COLO829 (cell line): ENCODE data around the gene MANF.
"Not testable (repeated sequence)": the region's sequence is repeated elsewhere in the genome, so short reads cannot be mapped to it uniquely, and the experiment has no call there.

ENCODE experiments used
- DNase-seq: peaks from one replicate; pipeline ENCODE4 v3.0.0; 2012; ENCODE audit warnings: low spot score

The MANF gene

DNA sequence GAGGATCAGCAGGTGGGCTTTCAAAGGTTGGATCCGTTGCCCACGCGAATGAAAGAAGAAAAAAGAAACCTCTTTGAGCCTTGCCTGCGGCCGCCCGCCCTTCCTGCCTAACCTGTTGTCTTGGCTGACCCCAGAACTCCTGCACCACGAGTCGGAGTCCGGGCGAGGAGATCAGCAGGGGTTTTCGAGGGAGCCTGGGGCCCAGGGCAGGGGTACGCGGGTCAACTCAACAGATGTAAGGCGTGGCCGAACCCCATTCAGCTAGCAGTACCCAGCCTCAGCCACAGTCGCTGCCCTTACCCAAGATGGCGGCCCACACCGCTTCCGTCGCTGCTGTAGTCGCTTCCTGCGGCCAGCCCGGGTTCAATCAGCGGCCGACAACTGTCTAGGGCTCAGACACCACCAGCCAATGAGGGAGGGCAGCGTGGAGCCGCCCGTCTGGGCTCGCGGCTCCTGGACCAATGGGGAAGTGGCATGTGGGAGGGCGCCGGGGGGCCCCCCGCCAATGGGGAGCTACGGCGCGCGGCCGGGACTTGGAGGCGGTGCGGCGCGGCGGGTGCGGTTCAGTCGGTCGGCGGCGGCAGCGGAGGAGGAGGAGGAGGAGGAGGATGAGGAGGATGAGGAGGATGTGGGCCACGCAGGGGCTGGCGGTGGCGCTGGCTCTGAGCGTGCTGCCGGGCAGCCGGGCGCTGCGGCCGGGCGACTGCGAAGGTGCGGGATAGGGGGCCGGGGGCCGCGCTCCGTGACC, at the start of gene MANF:
Gene MANF (plus strand): TSS at position 566 of the 748 bp plus-strand sequence. CDS start 52 bp downstream, at position 618.
- DNase-seq = peak; percentile 100

DNA sequence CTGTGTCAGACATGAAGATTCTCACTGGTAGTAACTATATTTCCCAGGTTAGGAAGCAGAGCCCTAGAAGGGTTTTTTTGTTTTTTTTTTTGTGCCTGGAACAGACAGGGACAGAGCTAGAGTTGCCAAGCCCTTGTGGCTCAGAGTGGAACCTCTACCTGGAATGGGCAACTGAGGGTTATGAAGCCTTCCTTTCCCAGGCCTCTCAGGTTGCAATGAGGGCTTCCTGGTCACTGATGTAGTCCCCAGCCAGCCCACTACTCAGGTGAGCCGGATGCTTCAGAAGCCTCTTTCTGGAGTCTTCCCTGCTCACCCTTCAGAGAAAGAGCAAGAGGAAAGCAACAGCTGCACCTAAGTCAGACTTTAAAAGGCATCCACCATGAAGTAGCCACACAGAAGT, 48.8 kb upstream of the MANF start:
- DNase-seq = no peak

DNA sequence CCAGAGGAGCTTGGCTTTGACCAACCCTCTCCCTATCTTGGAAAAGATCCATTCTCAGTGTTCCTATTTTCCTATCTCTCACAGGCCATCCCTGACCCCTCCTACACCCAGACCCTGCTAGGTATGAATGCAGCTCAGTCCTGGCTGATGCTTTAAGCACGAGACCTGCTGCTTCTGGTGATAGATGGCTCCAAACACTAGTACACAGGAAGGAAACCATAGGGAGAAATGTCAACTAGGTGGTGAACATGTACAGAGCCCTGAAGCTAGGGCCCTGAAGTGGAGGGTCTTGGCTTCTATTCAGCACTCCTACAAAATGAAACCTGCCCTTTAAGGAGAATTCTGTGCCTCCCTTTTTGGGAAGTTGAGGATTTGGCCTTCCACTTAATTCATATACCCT, 47.4 kb upstream of the MANF start:
- DNase-seq = no peak

DNA sequence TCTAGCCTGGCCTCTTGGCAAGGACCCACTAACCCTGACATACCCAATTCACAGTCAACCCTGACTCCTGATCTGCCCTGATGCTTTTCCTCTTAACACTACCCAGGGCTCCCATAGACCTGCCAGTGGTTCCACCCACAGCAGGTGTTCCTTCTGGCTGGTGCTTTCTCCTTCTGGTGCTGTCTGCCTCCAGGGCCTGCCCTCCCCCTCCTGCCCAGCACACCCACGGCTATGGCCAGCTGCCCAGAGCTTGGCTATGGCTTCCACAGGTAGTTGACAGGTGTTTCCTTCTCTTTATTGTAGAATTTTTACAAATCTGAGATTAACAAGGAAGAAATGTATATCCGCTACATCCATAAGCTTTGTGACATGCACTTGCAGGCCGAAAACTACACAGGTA, 46.5 kb upstream of the MANF start:
- no peak for DNase-seq

DNA sequence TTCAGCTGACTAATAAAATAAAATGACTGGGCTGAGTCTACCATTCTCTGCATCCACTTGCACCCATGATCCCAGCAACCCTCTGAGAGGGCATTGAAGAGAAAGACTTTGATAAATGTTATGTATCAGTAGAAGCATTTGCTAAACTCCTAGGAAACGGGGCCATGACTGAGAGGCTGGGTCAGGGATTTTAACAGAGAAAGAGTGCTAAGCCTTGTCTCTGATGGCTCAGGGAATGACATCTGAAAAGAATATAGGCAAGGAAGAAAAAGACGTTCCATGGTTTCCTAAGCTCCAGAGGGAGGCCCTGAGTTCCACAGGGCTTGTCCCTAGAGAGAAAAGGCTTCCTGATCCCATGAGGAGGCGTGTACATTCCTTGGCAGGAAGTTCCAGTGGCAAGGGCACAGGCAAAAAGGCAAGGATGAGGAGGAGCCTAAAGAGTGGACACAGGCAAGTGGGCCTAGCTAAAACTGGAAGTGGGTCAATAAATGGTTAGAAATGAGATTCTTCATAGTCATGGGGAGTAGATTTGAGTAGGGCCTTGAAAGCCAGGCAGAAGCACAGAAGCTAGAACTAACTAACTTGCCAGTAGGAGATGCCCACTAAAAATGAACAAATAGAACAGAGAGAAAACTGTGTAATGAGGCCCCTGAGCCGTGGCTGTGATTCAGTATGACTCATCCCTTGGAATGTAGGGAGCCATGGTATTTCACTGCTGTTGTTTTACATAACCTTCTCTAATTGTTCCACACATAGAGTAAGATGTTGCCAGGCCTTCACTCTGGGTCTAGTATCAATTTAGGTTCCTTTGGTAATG, 44.9 kb upstream of the MANF start:
- peak; percentile 98 for DNase-seq

DNA sequence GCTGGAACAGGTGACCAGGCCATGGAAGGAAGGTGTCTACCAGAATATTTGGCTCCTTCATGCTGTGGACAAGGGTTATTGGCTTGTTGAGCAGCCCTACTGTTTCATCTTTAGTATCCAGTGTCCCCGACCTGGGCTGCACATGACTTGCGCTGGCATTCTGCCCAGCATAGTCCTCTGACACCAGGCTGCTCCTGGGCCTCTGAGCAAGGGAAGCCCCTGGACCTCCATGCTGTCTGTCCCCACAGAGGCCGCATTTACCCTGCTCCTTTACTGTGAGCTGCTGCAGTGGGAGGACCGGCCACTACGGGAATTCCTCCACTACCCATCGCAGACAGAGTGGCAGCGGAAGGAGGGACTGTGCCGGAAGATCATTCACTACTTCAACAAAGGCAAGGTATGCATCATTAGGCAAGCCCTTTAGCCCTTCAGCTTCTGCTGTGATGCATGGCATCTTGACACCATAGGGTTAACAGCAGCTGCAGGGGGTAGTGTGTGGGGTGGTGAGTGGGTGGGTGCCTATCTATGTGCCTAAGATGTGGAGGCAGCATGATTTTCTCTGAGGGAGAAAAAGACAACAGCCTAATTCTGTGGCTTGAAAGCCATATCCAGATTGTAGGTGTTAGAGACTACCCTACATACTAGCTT, 44.0 kb upstream of the MANF start:
- DNase-seq = peak; percentile 45

DNA sequence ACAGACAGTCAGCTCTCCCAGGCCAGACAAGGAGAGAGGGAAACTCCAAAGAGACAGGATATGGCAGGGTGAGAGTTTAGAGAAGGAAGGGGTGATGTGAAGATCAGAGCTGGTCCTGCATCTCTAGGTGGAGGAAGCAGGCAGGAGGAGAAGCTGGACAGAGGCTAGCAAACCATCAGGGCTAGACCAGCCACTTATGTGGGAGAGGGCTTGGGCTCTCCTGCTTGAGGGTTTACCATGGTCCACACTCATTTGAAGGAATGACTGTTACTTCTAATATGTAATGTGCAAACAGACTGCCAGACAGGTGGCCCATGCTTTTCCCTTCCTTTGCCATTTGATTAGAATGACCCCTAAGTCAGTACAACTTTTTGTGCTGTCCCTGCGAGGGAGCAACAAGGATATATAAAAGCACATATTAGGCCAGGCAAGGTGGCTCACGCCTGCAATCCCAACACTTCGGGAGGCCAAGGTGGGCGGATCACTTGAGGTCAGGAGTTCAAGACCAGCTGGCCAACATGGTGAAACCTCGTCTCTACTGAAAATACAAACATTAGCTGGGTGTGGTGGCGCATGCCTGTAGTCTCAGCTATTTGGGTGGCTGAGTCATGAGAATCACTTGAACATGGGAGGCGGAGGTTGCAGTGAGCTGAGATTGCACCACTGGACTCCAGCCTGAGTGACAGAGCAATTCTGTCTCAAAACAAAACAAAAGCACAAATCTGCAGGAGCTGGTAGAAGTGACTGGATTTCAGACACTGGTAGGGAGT, 41.0 kb upstream of the MANF start:
- no peak for DNase-seq

DNA sequence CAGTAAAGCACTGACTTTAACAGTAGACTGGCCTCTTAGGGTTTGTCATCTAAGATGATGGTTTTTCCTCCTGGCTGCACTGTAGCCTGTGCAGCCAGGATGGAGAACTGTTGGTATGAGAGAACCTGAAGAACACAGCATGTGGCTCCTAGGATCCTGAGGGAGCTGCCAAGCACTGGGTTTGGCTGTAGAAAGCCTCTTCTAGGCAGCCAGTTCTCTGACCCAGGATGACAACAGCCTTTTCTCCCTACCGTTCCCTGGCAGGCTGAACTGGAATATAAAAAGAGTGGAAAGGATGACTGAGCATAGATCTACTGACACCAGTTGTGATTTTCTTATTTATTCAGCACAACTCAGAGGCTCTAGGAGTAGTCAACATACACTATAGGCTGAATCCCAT, 34.3 kb upstream of the MANF start:
- DNase-seq = no peak

DNA sequence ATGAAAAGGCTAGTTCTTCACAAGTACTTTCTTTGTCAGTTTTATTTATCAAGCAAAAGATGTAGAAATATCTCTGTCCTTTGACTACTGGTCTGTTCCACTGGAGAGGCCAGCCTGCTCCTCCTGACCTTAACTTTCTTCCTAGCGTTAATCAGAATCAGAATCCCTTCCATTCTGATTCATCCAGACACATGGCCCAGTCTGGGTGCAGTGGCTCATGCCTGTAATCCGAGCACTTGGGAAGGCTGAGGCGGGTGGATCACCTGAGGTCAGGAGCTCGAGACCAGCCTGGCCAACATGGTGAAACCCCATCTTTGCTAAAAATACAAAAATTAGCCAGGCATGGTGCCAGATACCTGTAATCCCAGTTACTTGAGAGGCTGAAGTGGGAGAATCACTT, 32.0 kb upstream of the MANF start:
- no peak for DNase-seq

DNA sequence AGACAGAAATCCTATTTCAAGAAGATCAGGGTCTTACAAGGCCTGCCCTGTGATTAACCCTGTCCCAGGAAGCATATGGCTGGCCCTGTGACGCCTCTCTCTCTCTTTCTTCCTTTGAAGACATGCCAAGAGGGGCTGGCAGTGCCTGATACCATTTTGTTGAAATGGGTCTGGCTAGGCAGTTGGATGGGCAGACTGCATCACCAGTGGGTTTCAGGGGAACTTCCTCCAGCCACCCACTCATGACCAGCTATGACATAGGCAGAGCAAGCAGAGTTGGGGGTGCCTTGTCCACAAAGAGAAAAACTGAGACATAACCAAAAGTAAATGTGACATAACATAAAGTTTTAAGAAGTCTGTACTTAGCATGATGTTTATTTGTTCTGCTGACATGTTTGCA, 31.4 kb upstream of the MANF start:
- no peak for DNase-seq

DNA sequence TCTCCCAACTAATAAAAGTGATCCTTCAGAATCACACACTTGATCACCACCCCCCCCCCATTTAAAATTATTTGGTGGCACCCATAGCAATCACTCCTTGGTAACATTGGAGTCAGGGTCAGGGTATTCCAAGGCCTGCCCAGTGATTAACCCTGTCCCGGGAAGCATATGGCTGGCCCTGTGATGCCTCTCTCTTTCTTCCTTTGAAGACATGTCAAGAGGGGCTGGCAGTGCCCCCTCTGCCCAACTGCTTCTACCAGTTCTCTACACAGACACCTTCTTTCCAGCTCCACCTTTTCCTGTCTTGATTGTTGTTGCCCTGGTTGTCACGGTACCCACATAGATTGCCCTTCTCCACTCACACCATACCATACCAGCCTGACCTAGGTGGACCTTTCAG, 30.9 kb upstream of the MANF start:
- DNase-seq = no peak

DNA sequence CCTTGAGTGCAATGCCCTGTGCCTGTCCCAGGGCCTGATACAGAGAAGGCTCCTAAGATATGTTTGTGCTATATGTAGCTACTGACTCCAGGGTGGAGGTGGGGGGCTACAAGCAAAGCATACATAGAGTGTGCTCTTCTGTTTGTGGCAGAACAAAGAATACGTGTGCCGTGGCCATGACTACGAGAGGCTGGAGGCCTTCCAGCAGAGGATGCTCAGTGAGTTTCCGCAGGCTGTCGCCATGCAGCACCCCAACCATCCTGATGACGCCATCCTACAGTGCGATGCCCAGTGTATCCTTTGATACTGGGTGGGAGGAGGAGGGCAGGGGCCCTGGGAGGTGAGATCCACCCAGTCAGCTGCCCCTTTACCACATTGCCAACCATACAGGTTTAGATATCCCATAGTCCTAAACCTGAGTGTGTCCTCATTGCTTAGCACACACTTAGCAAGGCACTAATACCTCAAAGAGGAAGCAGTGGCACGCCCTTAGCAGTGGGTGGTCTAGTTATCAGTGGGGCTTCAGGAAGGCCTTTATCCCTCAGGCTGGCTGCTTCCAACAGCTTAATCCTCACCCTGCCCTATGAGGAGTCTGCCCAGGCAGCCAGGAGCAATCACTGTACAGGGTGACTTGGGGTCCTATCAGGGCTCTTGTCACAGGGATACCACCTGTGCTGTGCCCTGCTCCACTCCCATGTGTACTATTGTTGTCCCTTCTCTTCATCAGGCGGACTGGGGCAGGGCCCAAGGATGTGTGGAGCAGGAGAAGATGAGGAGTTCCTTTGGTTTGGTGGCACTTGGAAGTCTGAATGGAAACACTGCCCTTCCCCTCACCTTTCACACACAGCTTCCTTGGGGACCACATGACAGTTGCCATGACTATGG, 30.1 kb upstream of the MANF start:
- DNase-seq = no peak

DNA sequence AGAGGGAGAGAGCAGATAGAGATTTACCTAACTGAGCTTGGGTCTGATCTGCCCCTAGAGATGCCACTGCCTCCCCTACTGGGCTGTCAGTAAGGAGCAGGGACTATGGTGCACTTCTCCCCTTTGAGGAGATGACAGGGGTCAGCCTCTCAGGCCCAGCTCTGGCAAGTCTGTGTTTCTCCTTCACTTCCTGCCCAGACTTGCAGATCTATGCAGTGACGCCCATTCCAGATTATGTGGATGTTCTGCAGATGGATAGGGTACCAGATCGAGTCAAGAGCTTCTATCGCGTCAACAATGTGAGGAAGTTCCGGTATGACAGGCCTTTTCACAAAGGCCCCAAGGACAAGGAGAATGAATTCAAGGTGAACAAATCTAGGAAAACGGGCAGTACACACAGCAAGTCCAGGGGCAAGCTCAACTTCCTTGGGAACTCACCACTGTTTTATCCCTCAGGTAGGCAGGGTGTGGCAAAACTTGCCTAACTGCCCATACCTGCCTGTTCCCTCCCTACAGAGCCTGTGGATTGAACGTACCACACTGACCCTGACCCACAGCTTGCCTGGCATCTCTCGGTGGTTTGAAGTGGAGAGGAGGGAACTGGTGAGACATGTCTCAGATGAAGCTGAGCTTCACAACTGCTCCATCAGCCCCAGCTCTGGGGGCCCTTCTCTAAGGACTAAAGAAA, 29.1 kb upstream of the MANF start:
- DNase-seq = no peak

DNA sequence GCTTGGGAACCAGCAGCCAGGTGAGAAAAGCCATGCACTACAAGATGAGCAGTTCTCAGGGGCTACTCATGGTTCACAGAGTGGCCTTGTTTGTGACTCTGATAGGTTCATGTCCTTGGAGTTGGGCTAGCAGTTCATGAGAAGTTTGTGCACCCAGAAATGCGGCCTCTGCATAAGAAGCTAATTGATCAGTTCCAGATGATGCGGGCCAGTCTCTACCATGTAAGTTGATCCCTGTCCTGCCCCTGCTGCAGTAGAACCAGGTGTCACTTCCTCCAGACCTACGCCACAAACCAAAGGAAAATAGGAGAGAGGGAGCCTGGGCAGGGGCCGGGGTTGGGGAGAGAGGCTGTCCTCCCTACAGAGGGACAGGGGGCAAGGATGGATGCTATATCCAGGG, 27.2 kb upstream of the MANF start:
- DNase-seq = no peak

DNA sequence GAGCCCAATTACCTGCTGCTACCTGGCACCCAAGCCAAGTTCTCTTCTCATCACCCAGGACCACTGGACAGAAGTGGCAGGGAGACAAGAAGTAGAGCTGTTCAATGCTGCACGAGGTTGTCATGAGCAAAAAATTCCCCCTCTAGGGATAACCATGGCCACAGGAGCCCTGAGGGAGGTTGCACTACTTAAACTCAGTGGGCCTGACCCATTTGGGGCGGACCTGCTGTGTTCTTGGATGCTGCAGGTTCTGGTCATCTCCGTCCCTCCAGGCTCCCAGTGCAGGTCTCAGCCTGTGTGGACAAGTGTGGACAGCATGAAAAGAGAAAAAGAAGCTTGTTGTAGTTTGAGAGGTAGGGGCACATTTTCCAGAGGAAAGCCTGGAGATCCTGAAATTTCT, 26.1 kb upstream of the MANF start:
- DNase-seq = no peak

DNA sequence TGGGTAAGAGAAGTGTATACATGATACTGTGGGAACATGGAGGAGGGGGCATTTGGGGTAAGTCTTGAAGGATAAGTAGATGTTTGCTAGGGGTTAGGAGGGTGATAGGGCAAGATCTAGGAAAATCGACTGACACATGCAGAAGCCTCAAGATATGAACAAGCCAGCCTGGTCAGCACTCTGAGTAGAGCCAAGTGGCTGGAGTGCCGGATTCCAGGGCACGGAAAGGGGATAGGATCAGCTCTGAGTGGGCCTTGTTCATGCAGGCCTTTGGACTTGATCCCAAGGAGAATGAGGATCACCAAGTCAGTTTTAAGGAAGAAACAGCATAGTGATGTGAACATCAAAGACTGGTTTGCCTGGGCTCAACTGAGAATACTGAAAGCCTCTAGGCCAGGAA, 24.3 kb upstream of the MANF start:
- no peak for DNase-seq

DNA sequence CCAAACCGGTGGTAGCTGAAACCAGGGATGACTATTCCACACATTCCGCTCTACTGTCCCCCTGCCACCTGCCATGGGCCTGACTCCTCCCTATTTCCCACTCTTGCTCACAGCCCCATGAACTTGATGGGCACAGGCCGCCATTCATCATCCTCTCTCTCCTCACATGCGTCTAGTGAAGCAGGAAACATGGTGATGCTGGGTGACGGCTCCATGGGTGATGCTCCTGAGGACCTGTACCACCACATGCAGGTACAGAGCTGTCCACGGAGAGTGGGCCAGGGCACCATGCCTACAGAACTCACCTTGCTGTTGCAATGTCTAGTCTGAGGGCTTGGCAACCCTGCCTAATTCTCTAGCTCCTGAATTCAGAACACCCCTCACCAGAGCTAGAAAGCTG, 23.3 kb upstream of the MANF start:
- no peak for DNase-seq

DNA sequence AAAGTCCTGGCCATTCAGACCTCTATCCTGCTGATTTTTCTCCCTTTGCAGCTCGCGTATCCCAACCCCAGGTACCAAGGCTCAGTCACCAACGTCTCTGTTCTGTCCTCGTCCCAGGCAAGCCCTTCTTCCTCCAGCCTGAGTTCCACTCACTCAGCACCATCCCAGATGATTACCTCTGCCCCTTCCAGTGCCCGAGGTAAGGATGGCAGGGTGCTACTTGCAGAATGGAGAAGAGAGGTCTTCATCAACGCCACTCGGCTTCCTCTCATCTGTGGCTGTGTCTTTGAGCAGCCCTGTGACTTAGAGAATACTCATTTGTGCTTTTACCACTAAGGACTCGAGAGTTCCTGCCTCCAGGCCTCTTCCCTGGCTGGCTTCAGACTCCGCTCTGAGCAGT, 22.6 kb upstream of the MANF start:
- no peak for DNase-seq

DNA sequence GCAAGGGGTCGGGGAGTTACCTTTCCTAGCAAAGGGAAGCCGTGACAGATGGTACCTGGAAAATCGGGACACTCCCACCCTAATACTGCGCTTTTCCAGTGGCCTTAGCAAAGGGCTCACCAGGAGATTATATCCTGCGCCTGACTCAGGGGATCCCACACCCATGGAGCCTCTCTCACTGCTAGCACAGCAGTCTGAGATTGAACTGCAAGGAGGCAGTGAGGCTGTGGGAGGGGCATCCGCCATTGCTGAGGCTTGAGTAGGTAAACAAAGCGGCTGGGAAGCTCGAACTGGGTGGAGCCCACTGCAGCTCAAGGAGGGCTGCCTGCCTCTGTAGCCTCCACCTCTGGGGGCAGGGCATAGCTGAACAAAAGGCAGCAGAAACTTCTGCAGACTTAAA, 16.8 kb upstream of the MANF start:
- not testable (repeated sequence) for DNase-seq

DNA sequence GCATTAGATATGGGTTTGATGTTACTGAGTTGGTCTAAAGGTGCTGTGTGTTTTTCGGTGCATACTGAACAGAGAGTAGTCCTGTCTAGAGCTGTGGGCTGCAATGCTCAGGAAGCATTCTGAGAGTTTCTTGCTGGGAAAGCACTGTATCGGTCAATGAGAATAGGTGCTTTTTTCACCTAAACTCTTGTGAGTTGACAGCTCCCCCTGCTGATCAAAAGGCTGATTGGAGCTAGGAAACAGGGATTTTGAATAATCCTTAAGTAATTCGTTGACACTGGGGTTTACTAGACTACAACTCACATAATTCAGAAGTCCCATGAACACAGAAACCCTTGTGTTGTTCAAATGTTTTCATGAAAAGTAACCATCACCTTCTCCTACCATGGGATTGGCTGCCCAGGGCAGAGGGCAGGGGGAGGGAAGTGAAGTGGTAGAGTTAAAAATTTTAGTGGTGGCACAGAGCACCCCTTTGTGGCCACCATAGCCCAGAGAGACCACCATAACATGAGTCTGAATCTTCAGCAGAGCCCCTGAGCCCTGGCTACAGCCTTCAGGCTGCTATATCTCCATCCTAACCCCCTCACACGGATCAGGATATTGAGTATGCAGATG, 13.0 kb upstream of the MANF start:
- DNase-seq = peak; percentile 73
